NCI-H2227 (cell line): ENCODE measurements around the gene CSMD2.
"Not testable (repeated sequence)": the region's sequence is repeated elsewhere in the genome, so short reads cannot be mapped to it uniquely, and the experiment has no call there.

Experiments
- DNase-seq: peaks from one replicate; lab custom pipeline; 2025; ENCODE audit not compliant: unreplicated experiment; lab: John Stamatoyannopoulos, UW

Gene CSMD2

GRCh38 chr1:34164771-34165391, at the start of gene CSMD2:
Gene CSMD2, minus strand, starts transcription at chr1:34165230. Its CDS starts 133 bp downstream, at chr1:34165097.
- peak; percentile 83 for DNase-seq

- DNase-seq = peak; percentile 24
These were observed 48.9 kb upstream of the CSMD2 start for GRCh38 chr1:34213956-34214355.

- DNase-seq = no peak
These were observed 47.6 kb upstream of the CSMD2 start for GRCh38 chr1:34212673-34213072.

- DNase-seq = no peak
These were observed 34.9 kb upstream of the CSMD2 start for GRCh38 chr1:34199927-34200326.

DNA sequence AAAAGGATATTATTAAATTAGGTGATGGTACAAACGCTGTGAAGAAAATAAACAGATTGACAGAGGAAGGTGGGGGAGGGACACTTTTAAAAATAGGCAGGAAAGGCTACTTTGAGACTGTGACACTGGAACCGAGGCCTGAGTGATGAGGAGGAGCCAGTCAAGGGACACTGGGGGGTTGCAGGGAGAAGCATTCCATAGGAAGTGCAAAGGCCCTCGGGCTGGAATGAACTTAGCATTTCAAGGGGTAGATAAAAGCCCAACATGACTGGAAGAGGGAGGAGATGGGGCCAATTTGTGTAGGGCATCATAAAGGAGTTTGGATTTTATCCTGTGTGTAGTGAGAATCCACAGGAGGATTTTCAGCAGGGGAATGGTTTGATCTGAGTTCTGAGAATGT, 27.6 kb upstream of the CSMD2 start:
- no peak for DNase-seq

- no peak for DNase-seq
These were observed 25.7 kb upstream of the CSMD2 start for GRCh38 chr1:34190692-34191091.

DNA sequence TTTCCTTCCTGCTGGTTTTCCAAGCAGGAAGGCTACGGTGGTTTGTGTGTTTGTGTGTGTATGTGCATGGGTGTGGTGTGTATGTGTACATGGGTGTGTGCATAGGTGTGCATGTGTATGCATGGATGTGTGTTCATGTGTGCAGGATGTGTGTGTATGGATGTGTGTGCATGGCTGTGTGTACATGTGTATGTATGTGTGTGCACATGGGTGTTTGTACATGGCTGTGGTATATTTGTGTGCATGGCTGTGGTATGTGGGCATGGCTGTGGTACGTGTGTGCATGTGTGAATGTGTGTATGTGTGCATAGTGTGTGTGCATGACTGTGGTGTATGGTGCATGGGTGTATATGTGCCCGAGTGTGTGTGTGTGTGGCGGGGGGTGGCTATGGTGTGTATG, 24.0 kb upstream of the CSMD2 start:
- DNase-seq = no peak

DNA sequence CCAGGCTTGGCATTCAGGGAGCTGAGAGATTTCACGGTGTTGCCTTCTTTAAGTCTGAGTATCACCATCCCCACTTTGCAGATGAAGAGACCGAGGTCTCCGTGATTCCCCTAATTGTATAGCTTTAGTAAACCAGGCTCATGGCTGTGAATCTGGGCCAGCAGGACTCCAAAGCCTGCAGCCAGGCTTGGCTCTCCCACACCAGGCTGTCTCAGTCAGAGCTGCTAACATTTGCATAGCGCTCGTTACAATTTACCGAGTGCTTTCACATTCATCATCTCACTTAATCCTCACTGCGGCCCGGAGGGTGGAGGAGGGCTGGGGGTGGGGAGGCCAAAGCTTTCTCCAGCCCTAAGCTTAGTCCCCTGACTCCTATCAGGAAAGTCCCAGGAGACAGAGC, 23.4 kb upstream of the CSMD2 start:
- no peak for DNase-seq

GRCh38 chr1:34186741-34187494, 21.9 kb upstream of the CSMD2 start:
- DNase-seq = no peak

GRCh38 chr1:34183381-34183780, 18.4 kb upstream of the CSMD2 start:
- not testable (repeated sequence) for DNase-seq

DNA sequence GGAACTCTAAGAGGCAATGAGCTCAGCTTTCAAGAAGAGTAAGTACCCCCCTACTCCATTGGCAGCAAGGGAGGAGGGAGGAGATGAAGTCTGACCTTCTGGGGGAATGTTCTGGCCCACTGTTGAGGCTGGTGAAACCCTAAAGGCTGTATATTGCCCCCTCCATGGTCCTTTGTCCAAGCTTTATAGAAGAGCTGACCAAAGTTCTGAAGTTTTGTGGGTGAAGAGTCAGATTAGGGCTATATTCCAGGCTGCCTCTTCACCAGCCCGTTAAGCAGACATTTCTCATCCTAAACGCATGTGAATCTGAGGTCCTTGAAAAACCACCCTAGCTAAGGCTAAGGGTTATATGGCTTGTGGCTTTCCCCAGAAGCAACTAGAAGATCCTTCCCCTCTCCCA, 13.0 kb upstream of the CSMD2 start:
- no peak for DNase-seq

- no peak for DNase-seq
These were observed 12.0 kb upstream of the CSMD2 start, which contains the start of gene C1orf94 for GRCh38 chr1:34176830-34177603. Gene C1orf94, plus strand, starts transcription at chr1:34176907. Its CDS starts 883 bp downstream, at chr1:34177790.

DNA sequence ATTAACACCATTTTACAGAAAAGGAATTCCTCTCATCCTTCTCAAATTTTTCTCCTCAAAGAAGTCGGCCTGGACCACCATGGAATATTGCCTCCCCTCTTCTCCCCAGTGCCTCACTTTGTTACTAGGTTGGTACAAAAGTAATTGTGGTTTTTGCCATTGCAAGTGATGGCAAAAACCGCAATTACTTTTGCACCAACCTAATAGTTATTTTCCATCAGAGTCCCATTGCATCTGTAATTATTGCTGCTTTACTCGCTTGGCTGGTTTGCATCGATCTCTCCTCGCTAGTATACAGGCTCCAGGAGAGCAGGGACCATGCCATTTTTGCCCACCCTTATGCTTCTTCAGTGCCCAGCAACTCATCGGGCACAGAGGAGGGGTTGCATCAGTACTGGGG, 10.7 kb upstream of the CSMD2 start:
- DNase-seq = no peak

- DNase-seq = no peak
These were observed 2.4 kb upstream of the CSMD2 start for GRCh38 chr1:34167389-34167788.

DNA sequence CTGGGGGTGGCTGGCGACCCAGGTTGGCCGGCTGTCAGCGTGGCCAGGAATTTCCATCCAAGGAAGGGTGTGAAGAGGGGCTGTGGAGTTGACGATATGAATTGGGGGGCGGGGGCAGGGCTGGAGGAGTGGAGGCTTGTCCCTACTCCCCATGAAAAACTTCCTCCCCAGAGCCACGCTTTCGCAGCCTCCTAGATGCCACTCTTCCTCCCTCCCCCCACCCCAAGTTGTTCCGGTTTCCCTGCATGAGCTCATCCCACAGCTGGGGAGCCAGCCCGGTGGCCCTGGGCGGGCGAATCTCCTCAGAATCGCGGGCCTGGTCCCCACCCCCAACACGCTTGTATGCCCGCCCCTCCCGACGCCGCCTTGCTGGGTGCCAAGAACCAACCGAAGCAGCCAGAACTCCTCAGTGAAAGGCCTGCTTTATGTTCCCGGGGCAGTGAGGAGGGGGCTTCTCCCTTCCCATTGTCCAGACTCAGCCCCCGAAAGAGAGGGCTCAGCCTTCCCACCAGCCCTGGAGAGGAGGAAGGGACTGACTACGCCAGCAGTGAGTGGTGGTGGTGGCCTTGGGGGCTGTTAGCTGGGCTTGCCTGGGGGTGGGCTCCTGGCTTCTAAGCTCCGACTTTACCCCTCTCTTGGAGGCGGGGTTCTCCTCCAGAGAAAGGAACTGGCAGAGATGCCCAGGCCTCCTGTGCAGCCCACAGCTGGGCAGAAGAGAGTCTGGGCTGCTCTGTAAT, 1.8 kb upstream of the CSMD2 start:
- DNase-seq = peak; percentile 66

DNA sequence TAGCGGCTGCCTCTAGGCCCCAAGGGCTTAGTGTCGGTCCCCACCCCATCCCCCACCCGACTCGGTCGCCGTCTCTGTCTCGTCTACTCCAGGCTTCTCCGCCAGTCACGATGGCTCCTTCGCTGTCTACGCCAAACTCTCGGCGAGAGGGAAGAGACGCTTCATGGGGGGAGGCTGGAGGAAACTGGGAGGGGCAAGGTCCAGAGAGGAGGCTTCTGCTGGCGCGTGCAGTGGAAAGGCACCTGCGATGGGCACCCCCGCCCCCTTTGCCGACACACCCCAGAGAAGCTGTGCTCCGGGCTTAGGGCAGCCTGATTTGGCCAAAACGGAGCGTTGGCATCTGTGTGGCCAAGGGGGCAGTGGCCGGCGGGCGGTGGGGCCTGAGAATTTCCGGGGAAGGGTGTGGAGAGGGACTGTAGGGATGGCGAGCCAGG, 1.2 kb upstream of the CSMD2 start:
- DNase-seq = peak; percentile 50

DNA sequence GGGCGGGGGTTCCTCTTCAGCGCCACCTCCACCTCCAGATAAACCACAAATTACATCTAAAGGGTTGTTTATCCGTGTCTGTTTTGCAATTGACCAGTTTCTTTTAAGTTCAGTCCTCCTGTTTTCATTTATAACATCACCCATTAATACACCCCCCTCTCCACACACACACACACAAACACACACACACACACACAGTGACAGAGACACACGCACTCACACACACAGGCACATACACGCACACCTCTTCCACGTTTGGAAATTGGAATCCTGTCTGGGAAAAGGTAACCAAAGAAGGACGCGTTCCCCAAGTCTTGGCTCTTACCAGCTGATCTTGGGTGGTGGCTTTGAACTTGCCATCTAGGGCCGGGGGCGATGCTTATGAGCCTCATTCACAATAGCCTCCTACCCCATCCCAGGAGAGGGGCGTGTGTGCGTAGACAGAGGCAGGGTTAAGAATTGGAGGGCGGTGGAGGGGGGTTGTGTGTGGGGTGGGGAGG, 442 bp upstream of the CSMD2 start:
- DNase-seq = peak; percentile 51

DNA sequence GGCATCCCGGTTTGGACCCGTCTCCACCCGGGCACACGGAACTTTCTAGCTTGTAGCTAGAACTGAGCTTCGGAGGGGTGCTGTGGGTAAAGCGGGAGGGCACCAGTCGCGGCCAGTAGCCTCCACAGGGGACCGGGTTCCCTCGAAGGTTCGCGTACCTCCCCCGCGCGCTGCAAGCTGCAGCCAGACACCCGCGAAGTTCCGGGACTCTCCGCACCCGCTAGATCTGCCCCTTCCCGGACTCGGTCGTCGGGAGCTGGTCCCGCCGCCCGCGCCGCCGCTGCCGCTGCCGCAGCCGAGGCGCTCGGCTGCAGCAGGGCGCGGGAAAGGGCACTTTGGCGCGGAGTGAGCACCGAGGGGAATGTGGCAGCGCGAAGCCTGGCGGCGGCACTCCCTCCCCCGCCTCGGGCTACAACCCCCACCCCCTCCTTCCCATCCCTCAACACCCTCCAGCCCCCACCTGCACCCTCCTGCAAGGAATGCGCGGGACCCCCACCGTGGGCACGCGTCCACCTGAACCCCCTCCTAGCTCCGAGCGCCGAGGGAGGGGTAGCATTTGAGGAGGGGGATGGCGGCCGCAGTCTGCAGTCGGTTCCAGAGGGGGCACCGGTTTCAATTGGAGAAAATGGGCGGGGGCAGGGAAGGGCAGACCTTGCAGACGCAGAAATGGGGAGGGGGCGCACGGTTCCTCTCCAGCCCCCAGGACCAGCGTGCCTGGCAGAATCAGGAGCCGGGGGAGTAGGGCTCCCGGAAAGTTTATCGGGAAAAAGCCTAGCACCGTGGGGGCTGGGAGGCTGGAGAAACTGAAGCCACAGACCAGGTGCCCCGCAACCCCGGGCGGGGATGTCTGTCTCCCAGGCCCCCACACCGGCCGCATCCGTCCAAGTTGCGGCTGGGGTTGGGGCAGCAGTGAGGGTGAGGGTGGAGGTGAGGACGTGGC, 968 bp downstream of the CSMD2 start:
- DNase-seq = peak; percentile 57

DNA sequence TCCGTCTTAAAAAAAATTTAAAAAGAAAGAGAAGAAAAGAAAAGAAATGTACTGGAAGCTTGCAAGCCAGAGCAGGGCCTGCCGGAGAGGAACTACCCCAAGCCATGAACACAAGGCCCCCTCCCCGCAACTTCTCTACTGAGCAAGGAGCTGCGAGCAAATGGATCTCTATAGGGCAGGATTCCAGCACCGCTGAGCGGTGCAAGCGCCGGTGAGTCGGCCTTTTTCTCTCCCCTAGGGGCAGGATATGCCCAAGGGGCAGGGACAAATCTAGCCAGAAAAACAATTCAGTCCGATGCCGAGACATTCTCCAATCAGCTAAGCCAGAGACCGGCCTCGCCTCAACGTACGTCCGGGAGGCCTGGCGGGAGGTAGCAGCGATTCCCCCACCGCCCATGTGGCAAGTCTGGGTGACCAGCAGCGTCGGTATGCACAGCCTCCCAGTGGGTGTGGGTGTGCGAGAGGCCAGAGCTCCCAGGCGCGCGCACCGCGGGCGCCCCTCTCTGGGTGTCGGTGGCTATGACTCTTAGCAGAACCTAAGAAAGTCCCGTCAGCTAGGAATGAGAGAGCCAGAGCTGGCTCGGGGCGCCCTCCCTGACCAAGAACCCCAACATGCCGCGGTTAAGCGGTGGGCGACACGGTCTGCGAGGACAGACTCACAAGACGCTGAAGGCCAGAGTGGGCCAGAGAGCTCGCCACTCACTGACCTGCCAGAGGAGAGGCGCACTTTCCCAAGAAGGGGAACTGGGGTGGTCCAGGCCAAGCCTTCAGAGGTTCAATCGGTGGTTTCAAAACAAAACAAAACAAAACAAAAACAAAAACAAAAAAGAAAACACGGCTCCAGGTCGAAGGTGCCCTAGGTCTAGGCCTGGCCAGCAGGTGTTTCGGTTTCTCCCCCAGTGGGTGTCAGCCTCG, 1.9 kb downstream of the CSMD2 start:
- DNase-seq = peak; percentile 83
